Peyer's patch (tissue), 4 donors: Measurements from ENCODE around the gene PSEN1. TPM values are rescaled to one million over a fixed set of nuclear protein-coding genes. Genes with fewer than 3 reads are reported as not detected.

Experiments
- DNase-seq, 3 donors: peaks; one replicate each; pipeline ENCODE4 v3.0.0-alpha.2; 2017 to 2019
- H3K27ac ChIP-seq, 4 donors: fragments of 200-600 bp; sonication (generic); one replicate each; pipeline ENCODE4 v1.5.1; 2016 to 2019
- H3K27me3 ChIP-seq, 2 donors: fragments of 200-600 bp; sonication (generic); one replicate each; pipeline ENCODE4 v1.5.1; 2019
- H3K36me3 ChIP-seq, 3 donors: fragments of 200-600 bp; sonication (generic); one replicate each; pipeline ENCODE4 v1.5.1; 2016 to 2019
- H3K4me1 ChIP-seq, 4 donors: fragments of 200-600 bp; sonication (generic); one replicate each; pipeline ENCODE4 v1.5.1; 2016 to 2019
- H3K4me3 ChIP-seq, 4 donors: fragments of 200-600 bp; sonication (generic); 1 replicate in 3 of 4; 2 replicates in 1 of 4; pipeline ENCODE4 v1.5.1; 2016 to 2019; ENCODE audit warnings: mild to moderate bottlenecking in 1 of 4
- H3K9me3 ChIP-seq, 4 donors: fragments of 200-600 bp; sonication (generic); one replicate each; pipeline ENCODE4 v1.5.1; 2016 to 2019; ENCODE audit warnings: mild to moderate bottlenecking in 1 of 4
- POLR2A ChIP-seq, 2 donors: fragments of 450-650 bp; IDR thresholded peaks; one replicate each; pipeline ENCODE4 v1.5.1; 2017; ENCODE audit warnings: antibody characterized with exemption in 2 of 2, mild to moderate bottlenecking in 2 of 2, moderate library complexity in 2 of 2
- total RNA-seq, 4 donors: library from RNA; depleted of rRNA; stranded (reverse); fragments of >200 nt; gene quantifications; one replicate each; pipeline ENCODE4 v1.1.0, GENCODE V29; 2016
- TF ChIP-seq, protein P1 (sequence below), 6 experiments: fragments of 450-650 bp in 4 of 6; fragments of 200-600 bp in 2 of 6; sonication (generic) in 1 of 6; IDR thresholded peaks; one replicate each; pipeline ENCODE4 v1.5.1; 2017 to 2019; ENCODE audit warnings: antibody characterized with exemption in 6 of 6, mild to moderate bottlenecking in 3 of 6, moderate library complexity in 1 of 6

The PSEN1 gene
- total RNA-seq, 4 donors from 2014 or later = 32.2 to 118 (median 100) TPM

DNA sequence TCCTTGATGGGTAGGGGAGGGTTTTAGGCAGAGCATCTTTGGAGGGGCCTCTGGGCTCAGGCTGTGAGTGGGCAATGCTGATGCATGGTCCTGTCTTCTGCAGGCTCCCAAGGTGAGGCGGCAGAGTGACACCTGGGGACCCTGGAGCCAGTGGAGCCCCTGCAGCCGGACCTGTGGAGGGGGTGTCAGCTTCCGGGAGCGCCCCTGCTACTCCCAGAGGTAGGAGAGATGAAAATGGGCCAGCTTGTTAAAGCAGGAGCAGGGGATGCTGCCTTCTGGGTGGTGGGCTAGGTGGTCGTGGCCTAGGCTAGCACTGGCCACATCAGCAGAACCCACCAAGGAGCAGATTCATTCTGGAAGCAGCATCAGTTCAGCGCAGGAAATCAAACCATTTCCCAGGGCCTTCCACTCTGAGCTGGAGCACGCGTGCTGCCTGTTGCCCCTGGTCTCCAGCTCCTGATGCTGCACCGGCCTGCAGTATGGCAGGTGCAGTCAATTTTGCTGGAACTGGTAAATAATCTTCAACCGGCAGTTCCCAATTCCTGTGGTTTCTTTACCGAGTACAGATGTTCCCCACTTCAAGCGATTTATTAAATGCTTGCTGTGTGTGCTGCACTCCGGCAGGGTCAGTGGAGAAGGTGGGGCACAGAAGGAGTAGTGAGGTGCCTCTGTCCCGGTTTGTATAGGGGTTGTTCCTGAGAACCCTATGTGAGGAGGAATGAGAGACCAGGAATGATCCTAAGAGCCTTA, 108.4 kb downstream of the PSEN1 start:
- Histone ChIP-seq H3K4me3 (no peak overlapping the region), H3K27ac (no peak overlapping the region), H3K27me3 (no peaks in the 10 kb centered on the region), H3K9me3 (peaks cover 0 to 6% (median 0%) of the 10 kb centered on the region in 4 donors), H3K36me3 (no peaks in the 10 kb centered on the region), H3K4me1 (peaks cover 0 to 22% (median 16%) of the 10 kb centered on the region in 4 donors)
- TF ChIP-seq, protein P1, sequence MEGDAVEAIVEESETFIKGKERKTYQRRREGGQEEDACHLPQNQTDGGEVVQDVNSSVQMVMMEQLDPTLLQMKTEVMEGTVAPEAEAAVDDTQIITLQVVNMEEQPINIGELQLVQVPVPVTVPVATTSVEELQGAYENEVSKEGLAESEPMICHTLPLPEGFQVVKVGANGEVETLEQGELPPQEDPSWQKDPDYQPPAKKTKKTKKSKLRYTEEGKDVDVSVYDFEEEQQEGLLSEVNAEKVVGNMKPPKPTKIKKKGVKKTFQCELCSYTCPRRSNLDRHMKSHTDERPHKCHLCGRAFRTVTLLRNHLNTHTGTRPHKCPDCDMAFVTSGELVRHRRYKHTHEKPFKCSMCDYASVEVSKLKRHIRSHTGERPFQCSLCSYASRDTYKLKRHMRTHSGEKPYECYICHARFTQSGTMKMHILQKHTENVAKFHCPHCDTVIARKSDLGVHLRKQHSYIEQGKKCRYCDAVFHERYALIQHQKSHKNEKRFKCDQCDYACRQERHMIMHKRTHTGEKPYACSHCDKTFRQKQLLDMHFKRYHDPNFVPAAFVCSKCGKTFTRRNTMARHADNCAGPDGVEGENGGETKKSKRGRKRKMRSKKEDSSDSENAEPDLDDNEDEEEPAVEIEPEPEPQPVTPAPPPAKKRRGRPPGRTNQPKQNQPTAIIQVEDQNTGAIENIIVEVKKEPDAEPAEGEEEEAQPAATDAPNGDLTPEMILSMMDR (IDR thresholded peaks at IDR 0.05) = no peak
- no peak for TF ChIP-seq POLR2A (IDR thresholded peaks at IDR 0.05)
- peak in 1 of 3 donors; percentile 34 for DNase-seq

DNA sequence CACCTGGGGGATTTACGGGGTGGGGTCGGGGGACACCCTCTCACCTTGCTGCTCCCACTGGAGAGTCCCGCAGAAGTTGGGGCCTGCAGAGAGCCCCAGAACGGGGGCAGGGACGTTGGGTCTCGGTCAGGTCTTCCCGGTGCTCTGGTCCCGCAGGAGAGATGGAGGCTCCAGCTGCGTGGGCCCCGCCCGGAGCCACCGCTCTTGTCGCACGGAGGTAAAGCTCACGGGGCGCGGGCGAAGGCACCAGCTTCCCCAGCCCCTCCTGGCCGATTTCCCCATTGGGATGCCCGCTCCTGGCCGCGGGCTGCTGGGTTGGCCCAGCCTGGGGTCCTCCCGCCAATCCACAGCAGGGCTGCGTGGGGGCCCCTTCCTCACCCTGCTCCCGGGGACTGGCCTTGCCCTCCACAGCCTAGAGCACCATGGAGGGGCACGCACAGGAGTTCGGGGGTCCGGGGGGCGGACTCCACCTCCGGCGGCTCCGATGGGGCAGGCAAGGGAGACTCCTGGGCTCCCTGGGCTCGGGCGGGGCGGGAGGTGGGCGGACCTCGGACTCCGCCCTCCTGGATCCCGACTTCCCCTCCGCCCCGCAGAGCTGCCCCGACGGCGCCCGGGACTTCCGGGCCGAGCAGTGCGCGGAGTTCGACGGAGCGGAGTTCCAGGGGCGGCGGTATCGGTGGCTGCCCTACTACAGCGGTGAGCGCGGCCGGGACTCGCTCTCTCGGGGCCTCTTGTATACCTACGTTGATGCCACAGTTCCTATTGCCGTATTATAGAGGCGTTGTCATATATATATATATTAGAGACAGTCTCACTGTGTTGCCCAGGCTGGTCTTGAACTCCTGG, 109.4 kb downstream of the PSEN1 start:
- peak; percentile 48 to 81 (median 69) for DNase-seq
- no peaks in the 10 kb centered on the region for H3K36me3 ChIP-seq
- peaks cover 0 to 19% (median 12%) of the 10 kb centered on the region in 4 donors for H3K4me1 ChIP-seq
- H3K27me3 ChIP-seq = no peaks in the 10 kb centered on the region
- peak overlapping the region; percentile 35 to 58 (median 56) for H3K4me3 ChIP-seq
- H3K27ac ChIP-seq = peak overlapping the region in 1 of 4 donors; percentile 42
- peaks cover 0 to 6% (median 0%) of the 10 kb centered on the region in 4 donors for H3K9me3 ChIP-seq
- TF ChIP-seq, protein P1 (IDR thresholded peaks at IDR 0.05) = no peak
- TF ChIP-seq POLR2A (IDR thresholded peaks at IDR 0.05) = no peak

DNA sequence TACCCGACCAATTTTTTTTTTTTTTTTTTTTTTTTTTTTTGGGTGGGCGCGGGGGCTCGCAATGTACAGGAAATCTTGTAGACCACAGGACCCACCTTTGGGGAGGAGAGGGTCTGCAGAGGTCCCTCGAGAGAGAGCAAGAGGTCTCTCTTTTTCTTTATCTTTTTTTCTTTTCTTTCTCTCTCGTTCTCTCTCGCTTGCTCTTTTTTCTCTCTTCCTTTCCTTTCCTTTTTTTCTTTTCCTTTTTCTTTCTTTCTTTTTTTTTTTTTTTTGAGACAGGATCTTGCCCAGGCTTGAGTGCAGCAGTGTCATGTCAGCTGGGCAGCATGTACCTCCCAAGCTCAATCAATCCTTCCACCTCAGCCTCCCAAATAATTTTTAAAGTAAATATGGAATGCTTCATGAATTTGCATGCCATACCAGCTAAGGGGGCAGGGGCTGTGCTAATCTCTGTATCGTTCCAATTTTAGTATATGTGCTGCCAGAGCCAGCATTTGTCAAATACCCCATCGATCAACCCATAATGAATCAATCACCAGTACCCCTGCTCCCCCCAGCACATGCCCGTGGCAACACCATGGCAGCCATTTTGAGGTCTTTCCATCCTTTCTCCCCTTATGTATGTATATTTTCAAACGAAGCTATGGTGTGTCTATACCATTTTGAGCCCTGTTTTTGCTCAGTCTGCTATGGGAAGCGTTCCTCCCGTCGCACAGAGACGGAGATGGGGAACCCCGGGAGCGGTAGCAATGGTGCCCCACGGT, 110.3 kb downstream of the PSEN1 start:
- Histone ChIP-seq H3K4me3 (peak overlapping the region; percentile 35 to 58 (median 56)), H3K27me3 (no peaks in the 10 kb centered on the region), H3K27ac (peak overlapping the region in 1 of 4 donors; percentile 42), H3K9me3 (peaks cover 0 to 6% (median 0%) of the 10 kb centered on the region in 4 donors), H3K36me3 (no peaks in the 10 kb centered on the region), H3K4me1 (peaks cover 0 to 13% (median 6%) of the 10 kb centered on the region in 4 donors)
- TF ChIP-seq POLR2A (IDR thresholded peaks at IDR 0.05) = no peak
- TF ChIP-seq, protein P1 (IDR thresholded peaks at IDR 0.05) = no peak
- peak in 1 of 3 donors; percentile 7 for DNase-seq

DNA sequence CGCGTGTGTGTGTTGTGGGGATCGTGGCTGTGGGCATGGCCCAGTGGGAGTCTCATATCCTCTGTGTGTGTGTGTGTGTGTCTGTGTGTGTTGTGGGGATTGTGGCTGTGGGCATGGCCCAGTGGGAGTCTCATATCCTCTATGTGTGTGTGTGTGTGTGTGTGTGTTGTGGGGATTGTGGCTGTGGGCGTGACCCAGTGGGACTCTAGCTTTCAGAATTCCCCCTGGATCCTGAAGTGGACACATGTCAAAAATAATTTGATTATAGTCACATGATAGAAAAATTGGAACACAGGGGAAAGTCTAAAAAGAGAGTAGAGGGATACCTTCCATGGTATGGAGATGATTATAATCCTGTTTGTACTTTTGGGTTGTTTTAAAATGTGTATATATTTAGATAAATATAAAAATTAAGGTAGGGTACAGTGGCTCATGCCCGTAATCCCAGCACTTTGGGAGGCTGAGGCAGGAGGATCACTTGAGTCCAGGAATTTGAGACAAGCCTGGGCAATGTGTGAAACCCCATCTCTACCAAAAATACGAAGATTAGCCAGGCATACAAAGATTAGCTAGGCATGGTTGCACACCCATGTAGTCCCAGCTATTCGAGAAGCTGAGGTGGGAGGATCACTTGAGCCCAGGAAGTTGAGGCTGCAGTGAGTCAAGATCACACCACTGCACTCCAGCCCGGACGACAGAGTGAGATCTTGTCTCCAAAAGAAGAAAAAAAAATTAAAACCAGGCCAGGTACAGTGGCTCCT, 112.0 kb downstream of the PSEN1 start:
- Histone ChIP-seq H3K27me3 (no peaks in the 10 kb centered on the region), H3K27ac (no peak overlapping the region), H3K4me3 (no peak overlapping the region), H3K4me1 (peaks cover 0 to 8% (median 1%) of the 10 kb centered on the region in 4 donors), H3K9me3 (peaks cover 0 to 6% (median 0%) of the 10 kb centered on the region in 4 donors), H3K36me3 (no peaks in the 10 kb centered on the region)
- no peak for TF ChIP-seq POLR2A (IDR thresholded peaks at IDR 0.05)
- TF ChIP-seq, protein P1 (IDR thresholded peaks at IDR 0.05) = no peak
- DNase-seq = no peak
